Liver (tissue), 3 donors: ENCODE data around the gene ITPKB.

Source experiments
- CTCF ChIP-seq: fragments of 150-350 bp; IDR thresholded peaks from 2 replicates; pipeline ENCODE4 v1.5.1; 2017; ENCODE audit warnings: improper control_type of control experiment, low read depth, low read length; ENCODE audit not compliant: missing input control
- FOXA1 ChIP-seq: IDR thresholded peaks from 2 replicates; pipeline ENCODE4 v1.6.1; 2016; ENCODE audit warnings: antibody characterized with exemption
- GABPA ChIP-seq, 2 donors: IDR thresholded peaks in 1 of 2; conservative IDR thresholded peaks in 1 of 2; 2 replicates each; pipeline ENCODE4 v1.6.1; 2016; ENCODE audit warnings: antibody characterized with exemption in 2 of 2, mild to moderate bottlenecking in 1 of 2, moderate library complexity in 1 of 2
- JUND ChIP-seq, 2 donors: IDR thresholded peaks; 2 replicates each; pipeline ENCODE4 v1.6.1; 2016; ENCODE audit warnings: antibody characterized with exemption in 2 of 2
- MAX ChIP-seq: IDR thresholded peaks from 2 replicates; pipeline ENCODE4 v1.6.1; 2016; ENCODE audit warnings: antibody characterized with exemption
- RAD21 ChIP-seq, 2 donors: IDR thresholded peaks; 2 replicates each; pipeline ENCODE4 v1.6.1; 2016; ENCODE audit warnings: antibody characterized with exemption in 2 of 2, mild to moderate bottlenecking in 2 of 2
- REST ChIP-seq: IDR thresholded peaks from 2 replicates; pipeline ENCODE4 v1.6.1; 2016; ENCODE audit warnings: antibody characterized with exemption, mild to moderate bottlenecking
- SP1 ChIP-seq: IDR thresholded peaks from 2 replicates; pipeline ENCODE4 v1.6.1; 2018; ENCODE audit warnings: antibody characterized with exemption, mild to moderate bottlenecking
- TAF1 ChIP-seq: conservative IDR thresholded peaks from 2 replicates; pipeline ENCODE4 v1.6.1; 2016; ENCODE audit warnings: antibody characterized with exemption, mild to moderate bottlenecking
- YY1 ChIP-seq: IDR thresholded peaks from 2 replicates; pipeline ENCODE4 v1.6.1; 2016; ENCODE audit warnings: antibody characterized with exemption, mild to moderate bottlenecking
- donor health status: healthy.
- donor health status: healthy.

DNA sequence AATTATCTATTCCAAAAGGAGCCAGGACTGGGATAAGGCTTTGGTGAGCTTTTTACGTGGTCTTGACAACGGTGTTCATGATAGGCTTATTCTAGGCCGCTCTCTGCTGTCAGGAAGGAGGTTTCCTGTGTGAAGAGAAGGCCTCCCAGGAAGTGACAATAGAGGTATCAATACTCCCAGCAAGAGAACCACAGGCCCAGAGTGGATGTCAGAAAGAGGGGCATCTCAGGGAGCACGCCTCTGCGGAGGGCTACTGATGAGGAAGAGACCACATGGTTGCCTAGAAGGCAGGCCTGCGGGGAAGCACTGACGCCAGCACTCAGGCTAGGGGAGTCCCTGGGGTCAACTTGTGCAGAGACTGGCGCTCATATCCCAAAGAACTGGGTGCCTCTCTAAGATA is 60.4 kb downstream of the ITPKB start:
- no peak for TF ChIP-seq CTCF
- no peak for TF ChIP-seq FOXA1
- TF ChIP-seq SP1, result no peak
- no peak for TF ChIP-seq YY1
- no peak for TF ChIP-seq TAF1
- TF ChIP-seq REST, result no peak
- TF ChIP-seq MAX, result no peak
- TF ChIP-seq RAD21 (IDR thresholded peaks at IDR 0.05), result no peak
- TF ChIP-seq GABPA (IDR thresholded peaks at IDR 0.05 in 1 of 2, conservative IDR thresholded peaks at IDR 0.05 in 1 of 2), result no peak
- TF ChIP-seq JUND (IDR thresholded peaks at IDR 0.05), result no peak
